ENCODE measurements around the gene TGFBR3.

The TGFBR3 gene

DNA sequence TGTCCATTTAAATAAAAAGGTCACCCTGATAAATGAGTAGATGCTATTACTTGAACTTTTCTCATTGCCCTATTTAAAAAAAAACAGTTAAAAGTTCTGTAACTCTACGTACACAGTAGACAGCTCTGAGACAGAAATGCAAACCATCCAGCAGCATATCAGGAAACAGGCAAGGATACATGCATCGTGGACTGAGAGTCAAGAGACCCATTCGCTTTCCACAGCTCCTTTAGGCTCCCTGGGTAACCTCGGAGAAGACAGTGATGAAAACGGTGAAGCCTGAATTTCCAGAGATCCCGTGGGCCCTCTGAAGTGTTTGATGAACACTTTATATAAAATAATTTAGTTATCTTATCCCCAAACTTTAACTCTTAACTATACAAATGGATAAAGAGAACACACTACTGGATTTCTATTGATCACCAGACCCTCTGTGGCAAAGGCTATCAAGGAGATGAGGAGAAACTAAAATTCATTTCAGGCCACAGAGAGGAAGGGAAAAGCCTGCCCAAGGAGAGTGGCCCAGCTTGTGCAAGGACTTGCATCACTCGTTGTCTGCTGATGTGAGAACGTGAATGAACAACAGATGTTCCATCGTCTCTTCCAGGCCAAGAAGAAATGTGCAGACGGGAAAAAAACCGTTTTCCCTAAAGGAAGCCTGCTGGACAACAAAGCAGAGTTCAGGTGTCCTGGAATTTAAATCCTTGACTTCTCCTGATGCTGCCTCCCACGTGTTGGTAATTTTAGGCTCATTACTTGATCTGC is 131.0 kb downstream of the TGFBR3 start:
- no peak for DNase-seq (ENCODE audit: low spot score)

DNA sequence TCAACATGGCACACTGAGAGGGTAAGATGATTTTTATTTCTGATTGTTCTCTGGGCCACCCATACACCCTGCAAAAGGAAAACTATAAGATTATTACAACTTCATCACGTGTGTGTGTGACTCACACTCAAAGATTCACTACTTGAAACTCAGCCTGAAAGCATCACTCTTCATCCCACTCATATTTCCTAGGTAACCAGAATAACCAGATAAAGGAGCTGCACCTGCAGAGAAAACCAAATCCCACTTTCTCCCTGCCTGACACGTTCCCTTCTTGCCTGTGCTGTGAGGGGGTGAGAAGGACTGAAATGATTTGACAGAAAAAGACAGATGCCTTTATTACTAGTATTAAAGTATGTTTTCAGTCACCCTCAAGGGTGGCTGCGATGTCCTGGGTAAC is 131.6 kb downstream of the TGFBR3 start:
- no peak for DNase-seq (ENCODE audit: low spot score)

DNA sequence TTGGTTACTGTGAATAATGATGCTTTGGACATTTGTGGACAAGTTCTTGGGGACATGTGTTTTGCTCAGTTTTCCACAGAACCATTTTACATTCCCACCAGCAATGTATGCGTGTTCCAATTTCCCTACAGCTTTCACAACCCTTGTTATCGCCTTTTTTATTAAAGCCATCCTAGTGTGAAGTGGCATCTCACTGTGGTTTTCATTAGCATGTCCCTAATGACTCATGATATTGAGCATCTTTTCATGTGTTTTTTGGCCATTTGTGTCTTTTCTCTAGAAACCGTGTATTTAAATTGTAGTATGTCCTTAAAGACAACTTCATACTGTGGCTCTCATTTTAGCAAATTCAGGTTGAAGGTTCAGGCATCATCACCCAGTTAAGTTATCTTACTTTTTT is 132.1 kb downstream of the TGFBR3 start:
- DNase-seq (ENCODE audit: low spot score): no peak

DNA sequence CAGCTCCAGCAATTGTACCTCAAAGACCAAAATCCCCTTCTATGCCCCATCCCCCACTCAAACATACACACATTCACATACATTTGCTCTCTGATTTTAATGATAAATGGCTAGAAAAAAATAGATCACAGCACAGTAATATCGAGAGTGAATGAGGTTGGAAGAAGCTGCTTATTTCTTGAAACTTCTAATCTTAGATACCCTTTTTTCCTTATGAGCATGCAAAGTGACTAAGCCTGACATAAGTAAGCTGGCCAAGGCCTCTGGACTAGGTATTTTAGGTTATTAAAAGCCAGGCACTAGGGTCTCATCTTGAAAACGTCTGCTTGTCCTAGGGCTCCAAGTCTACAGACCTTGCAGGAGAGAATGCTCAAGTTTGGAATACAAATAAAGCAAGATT is 133.6 kb downstream of the TGFBR3 start:
- no peak for DNase-seq (ENCODE audit: low spot score)

DNA sequence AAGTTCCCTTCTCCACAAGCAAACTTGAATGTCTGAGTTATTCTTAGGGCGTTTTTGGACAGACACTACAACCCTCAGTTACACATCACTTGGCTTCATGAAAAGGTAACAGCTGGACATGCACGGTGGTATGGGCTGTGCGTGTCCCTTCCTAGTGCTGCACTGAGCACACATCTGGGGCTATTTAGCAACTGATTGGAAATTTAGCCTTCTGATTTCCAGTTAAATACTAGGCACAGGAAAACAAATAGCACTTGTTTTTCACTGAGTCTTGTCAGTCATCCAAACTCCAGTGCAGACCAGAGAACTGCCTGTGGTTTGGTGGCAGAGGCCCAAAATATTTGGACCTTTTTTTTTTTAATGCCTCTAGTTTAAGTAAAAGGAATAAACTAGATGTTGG is 134.7 kb downstream of the TGFBR3 start:
- no peak for DNase-seq (ENCODE audit: low spot score)

DNA sequence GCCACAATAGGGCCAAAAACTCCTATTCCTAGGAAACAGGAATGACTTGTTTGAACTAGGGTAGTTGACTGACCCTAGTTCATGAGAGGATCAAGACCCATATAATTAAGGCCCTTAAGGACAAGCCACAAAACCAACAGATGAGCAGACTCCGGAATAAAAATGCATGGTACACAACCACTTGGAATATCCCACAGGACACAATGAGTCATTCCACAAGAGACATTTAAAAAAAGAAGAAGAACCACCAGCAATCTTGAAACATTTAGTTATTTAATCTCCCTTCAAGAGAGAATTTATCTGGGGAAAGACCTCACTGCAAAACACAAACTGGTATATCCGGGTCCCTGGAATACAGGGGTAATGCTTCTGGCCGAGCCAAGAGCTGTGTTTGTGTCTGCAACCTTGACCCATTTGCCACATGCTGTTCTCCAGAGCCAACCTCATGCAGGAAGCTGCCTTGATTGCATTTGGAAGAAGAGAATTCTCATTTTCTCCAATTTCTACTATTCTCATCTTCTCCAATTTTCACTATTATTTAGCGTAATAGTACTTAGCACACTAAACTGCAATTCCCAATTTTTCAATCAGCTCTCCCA is 135.5 kb downstream of the TGFBR3 start:
- no peak for DNase-seq (ENCODE audit: low spot score)

DNA sequence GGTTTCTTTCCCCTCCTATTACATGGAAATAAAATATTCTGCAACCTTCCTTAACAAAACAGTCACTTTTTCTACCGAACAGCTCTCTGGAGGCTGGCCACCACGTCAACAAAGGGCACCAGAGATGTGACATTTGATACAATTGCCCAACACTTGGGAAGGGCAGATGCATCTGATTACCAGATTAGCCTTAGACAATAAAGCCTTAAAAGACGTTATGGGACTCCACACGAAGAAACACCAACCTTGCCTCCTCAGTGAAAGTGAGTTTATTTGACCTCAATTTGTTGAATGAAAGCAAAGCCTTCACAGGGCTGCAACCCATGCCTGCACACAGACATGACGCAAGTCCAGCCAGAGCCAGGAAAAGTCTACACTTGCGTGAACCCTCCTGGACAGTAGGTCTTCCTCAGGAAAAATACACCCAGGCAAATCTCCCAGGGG is 136.1 kb downstream of the TGFBR3 start:
- no peak for DNase-seq (ENCODE audit: low spot score)

DNA sequence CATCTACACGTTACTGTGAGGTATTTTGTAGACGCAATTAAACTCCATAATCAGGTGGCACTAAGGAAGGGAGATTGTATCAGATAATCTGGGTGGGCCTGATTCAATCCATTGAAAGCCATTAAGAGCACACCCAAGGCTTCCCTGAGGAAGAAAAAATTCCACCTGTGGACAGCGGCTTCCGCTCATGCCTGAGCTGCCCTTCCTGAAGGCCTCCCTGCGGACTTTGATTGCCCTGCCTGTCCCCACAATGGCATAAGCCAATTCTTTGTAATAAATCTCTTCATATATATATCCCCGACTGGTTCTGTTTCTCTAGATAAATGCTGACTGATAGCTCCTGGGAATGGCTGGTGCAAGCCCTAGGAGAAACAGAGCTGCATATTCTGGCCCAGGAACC is 138.3 kb downstream of the TGFBR3 start:
- DNase-seq (ENCODE audit: low spot score): no peak

DNA sequence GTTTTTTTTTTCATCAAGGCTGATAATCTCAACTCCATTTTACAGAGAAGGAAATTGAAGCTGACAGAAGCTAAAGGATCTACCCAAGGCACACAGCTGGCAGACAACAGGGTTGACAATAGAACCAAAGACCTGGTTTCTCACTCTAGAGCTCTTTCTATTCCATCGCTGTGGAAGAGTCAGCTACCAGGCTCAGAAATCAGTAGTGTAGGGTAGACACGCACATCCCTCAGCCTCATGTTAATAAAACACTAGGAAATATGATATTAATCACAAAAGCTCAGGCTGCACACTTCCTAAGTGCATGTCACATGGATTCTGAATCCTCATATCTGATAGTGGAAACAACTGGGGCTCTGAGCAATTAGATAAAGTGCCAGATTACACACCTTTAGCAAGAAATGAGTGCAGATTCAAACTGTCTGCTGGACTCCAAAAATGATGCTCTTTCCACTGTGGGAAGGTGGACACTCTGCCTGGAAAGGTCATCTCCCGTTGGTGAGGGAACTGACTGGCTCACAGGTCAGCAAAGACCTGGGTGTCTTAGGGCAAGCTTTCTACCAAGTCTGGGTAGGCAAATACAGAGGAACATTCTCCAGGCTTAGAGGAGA is 139.1 kb downstream of the TGFBR3 start:
- DNase-seq (ENCODE audit: low spot score): no peak

DNA sequence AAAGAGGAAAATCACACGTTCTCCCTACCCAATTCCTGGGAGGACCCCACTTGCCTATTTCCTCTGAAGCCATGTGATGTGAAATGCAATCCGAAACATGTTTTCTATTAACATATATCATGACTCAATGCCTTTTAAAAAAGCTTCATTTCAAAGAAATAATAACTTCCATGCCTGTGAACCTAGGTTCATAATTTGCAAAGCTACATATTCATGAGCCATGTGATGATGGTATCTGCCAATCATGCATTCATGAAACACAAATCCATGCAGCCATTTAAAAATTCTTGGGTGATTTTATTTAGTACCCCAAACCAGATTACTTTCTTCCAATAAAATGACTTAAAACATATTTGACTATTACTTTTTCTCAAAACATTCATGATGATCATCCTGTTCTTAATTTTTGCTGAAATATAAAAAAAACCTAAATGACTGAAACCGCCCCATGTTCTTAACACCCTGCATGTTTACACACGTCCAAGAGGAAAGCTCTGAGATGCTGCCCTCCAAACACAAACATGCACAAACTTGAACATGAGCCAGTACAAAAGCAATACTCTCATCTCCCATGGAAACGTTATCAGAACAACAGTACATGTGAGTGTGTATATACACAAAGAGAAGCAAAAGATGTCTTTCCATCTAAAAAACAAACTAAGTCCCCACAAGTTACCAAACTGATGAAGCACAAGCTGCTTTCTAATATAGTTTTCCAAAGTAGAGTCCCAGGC is 140.1 kb downstream of the TGFBR3 start:
- DNase-seq (ENCODE audit: low spot score): no peak

DNA sequence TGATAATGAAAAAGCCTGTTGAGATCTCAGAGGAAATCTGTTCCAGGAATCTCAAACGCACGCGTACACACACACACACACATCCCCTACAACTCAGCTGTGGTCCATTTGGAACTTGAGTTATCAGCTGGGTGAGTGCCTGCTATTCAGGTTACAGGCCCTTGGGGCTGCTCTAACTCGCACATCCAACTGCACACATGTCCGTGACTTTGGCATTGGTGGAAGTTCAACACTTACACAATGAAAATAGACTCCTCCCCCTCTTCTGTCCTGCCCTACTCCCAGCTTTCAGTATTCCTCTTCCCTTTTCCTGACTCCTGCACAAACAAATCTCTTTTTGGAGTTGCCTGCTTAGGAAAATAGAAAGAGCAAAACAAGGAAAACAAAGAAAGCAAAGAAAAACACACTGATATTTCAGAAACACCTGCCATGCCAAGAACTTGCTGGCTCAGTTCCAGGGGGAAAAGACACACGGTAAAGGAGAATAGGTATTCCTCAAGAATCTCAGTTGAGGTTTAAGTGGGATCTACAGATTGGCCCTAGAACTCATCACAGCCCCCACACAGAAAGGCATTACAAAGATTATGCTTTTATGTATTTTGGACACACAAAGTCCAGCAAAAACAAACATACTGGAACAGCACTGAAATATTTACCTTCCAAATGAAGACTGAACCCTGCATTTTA is 140.9 kb downstream of the TGFBR3 start:
- DNase-seq (ENCODE audit: low spot score): no peak

DNA sequence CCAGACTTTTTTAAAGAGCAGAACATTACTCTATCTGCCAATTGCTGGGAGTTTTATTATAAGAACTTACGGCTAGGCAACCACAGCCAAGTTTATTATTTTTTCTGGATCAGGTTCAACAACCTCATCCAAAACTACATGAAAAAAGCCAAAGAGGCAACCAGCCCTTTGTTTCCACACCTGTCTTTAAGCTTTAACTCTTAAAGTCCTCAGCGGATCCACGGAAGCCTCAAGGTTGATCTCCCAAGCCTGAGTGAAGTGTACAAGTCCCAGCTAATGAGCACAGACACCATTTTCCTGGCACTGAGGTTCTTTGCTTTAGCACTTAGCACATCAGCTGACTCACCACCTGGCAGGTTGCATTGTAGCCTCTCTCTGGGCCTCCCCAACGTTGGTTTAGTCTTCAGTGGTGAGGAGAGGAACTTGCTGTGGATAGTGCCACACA is 143.1 kb downstream of the TGFBR3 start:
- DNase-seq (ENCODE audit: low spot score): no peak

DNA sequence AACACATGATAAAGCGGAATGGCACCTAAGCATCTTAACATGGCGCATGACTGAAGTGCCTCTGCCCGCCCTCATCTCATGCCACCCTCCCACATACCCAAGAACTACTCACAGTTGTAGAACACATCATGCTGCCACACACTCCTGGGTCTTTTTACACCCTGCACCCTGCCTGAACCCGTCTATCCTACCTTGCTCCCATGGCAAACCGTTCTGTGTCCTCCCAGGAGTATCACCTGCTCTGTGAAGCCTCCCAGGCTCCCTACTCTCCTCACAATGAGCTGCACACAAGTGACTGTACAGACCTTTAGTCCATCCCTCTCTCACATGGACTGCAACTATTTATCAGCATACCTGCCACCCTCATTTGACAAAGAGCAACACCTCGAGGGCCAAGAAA is 144.0 kb downstream of the TGFBR3 start:
- DNase-seq (ENCODE audit: low spot score): no peak

DNA sequence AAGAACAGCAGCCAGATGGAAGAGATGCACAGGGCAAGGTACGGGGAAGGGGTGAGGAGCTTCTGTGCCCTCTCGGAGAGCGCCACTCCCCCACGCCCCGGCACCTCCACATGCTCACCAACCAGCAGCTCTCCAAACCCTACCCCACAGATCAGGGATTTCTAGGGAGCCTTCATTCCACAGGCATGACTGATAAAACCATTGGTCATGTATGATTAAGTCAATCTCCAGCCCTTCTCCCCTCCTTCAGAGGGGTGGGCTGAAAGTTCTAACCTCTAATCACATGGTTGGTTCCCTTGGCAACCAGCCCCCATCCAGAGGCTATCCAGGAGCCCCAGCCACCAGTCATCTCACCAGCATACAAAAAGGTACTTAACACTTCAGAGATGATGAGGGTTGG is 144.7 kb downstream of the TGFBR3 start:
- DNase-seq (ENCODE audit: low spot score): no peak

DNA sequence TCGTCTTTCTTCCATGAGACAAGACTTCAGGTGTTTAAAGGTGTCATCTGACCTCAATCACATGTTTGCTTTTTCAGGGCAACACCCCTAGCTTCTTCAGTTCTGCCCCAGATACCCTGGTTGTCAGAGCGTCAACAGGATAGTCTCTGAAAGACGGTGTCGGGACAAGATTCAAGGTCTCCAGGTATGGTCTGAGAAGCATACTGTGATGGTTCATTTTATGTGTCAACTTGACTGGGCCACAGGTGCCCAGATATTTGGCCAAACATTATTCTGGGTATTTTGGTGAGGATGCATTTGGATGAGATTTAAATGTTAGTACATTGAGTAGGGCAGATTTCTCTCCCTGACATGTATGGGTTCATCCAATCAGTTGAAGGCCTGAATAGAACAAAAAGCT is 148.3 kb downstream of the TGFBR3 start:
- DNase-seq (ENCODE audit: low spot score): no peak

DNA sequence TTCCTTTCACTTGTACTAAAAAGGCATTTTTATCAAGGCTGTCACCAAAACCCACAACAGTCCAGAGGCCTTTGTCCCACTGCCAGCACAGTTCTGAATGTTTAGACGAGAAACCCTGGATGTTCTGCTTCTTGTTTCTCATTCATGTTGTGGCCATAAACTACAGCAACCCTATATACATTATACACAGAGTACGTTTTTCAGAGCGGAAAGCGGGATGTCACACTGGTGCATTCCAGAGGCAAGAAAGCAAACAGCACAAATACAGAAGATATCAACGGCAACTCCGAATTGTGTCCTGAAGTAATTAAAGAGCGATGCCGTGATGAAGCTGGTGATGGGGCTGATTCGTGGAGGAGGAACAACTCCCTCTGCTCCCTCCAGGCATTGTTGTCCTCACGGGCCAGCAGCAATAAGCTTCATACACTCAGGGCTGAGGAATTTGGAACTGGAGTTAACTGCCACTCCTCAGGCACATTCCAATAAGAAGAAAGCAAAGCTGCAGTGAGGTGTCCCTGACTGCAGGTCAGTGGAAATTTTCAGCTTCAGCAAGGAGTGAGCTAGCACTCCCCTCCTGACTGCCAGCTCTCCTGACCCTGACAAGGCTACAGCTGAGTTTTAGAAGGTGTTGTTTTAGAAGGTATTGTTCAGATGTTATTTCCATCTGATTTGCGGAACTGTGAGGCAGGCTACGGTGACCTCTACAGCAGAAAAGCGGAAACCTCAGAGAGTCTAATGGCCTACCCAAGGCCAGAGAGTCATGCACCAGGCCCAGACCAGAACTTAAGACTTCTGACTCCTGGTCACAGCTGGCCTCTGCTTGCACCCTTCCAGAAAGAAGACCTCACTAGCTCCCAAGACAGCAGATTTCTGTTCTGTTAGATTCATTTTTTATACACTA is 149.0 kb downstream of the TGFBR3 start:
- no peak for DNase-seq (ENCODE audit: low spot score)

DNA sequence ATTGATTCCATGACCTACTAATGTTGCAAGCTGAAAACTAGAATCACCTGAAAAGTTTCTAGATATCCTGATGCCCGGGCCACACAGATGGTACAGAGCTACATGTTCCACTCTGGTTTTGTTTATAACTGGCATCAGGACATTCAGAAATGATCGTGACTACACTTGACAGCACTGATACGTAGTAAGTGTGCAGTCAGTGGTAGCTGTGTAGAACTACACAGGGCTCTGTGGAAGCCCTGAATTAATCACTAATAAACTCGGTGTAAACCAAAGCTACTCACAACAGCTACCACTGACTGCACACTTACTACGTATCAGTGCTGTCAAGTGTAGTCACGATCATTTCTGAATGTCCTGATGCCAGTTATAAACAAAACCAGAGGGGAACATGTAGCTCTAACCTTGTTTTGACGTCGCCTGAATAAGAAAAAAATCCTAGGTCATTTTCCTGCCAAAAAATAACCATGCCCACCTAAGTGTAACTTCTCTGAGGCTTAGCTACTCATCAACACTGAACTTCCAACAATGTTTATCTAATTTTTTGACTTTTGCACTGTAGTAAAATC is 149.7 kb downstream of the TGFBR3 start:
- no peak for DNase-seq (ENCODE audit: low spot score)

DNA sequence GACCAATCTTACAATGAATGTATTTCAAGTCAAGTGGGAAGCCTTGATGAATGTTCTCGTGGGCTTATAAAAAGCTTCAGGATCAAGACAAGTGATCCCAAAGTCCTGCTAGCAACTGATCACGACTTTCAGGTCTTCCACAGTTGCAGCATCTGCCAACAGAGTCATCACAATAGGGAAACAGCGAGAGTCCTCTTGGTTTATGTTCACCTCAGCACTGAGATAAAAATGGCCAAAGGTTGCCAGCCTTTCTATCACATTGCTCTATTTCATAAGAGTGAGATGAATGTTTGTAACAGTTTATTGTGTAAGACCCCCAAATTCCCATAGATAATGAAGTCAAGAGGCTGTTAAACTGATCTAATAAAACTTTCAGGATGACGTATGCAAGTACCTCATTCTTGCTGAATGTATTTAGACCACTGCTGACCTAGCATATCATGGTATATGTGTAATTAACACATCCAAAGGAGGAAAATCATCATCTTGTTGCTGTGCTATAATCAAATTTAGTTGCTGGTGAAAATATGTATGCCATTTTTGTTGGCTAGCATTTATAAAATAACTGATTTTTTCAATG is 150.6 kb downstream of the TGFBR3 start:
- DNase-seq (ENCODE audit: low spot score): no peak

DNA sequence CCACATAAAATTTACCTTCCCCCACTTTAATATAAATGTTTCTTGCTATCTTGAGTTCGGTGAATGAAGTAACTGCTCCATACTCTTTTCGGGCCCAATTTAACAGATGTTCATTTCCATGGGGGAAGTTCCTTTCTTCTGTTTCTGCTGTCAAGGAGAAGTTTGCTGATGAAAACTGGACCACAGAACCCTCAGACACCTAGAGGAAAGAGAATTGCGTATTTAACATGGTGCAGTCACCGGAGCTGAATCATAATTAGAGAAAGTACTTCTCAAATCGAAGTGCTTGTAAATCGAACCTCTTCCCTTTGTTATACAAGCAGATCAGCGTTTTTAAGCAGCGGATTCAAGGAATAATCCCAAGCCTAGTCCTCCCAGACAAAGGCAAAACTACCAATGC is 151.2 kb downstream of the TGFBR3 start:
- DNase-seq (ENCODE audit: low spot score): no peak

DNA sequence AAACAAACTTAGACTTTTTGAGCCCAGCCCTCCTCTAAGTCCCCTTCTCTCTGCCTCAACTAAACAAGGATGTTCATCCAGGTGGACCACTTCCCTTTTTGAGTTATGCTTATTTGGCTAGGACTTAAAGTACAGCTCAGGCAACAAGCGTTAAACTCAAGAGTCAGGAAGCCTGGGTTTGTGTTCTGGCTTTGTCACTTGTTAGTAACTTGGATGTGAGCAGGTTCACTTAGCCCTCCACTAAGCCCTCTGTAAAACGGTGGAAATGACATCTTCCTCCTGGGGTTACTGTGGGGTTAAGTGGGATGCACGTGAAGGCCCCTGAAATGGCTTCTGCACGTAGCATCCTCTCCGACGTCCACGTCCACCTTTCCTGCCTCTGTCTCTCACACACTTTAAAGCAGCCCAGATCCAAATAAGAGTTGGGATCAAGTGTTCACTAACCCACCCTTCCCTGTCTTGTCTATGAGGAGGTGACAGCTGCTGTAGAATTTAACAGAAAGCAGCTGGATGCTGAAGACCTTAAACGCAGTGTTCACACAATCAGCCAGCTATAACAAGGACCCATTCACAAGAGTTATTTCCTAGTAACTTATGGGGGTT is 152.7 kb downstream of the TGFBR3 start:
- DNase-seq (ENCODE audit: low spot score): no peak
